Stimulated activated CD4-positive, alpha-beta T cell treated with anti-CD3 and anti-CD28 coated beads, TNF-alpha, amount 100 ng/mL, for 48 hours (primary cell): ENCODE data around the gene HBEGF.

ENCODE experiments used
- DNase-seq, 3 donors: peaks; one replicate each; pipeline ENCODE4 v3.0.0-alpha.2; 2020; ENCODE audit warnings: low read depth in 3 of 3

HBEGF gene

GRCh38 chr5:140336388-140336787 lies 10.0 kb downstream of the HBEGF start:
- no peak for DNase-seq

- DNase-seq, result no peak
Measured at GRCh38 chr5:140331638-140332037, 14.8 kb downstream of the HBEGF start.

DNA sequence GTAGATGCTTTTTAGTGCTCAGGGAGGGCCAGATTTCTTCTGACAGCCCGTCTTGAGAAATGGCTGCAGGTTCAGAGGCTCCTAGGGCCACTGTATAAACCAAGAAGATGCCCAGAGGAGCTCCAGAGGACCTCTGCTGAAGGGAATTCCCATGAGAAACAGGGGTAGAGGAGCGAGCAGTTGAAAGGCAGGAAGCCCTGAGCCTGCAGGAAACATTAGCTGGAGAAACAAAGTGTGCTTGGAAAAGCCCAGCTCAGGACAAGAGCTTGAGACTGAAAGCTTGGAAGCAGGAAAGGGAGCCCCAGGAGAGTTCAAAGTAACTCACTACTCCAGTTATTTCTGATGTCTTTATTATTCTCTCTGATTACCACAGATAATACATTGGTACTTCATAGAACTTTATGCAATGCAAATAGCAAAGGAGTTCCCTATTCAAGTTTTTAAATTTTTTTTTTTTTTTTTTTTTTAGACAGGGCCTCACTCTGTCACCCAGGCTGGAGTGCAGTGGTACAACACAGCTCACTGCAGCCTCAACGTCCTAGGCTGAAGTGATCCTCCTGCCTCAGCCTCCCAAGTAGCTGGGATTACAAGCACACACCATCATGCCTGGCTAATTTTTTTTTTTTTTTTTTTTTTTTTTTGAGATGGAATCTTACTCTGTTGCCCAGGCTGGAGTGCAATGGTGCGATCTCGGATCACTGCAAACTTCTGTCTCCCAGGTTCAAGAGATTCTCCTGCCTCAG lies 16.5 kb downstream of the HBEGF start:
- DNase-seq, result no peak

DNA sequence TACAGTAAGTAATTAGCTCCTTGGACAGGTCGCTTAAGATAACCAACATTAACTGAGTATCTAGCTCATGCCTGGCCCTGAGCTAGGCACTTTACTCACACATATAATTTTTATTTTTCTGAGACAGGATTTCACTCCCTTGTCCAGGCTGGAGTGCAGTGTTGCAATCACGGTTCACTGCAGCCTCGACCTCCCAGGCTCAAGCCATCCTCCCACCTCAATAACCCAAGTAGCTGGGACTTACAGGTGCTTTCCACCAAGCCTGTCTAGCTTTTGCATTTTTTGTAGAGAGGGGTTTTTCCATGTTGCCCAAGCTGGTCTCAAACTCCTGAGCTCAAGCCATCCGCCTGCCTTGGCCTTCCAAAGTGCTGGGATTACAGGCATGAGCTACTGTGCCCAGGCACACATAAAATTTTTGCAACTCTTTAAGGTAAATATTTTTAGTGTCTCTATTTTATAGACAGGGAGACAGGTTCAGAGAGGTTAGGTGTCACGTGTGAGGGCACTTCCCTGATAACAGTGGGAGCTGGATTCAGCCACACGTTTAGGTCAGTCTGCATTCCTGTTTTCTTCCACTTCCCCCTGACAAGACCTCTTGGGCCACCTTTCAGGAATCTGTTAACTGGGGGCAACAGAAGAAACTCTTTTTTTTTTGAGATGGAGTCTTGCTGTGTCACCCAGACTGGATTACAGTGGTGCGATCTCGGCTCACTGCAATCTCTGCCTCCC lies 18.2 kb downstream of the HBEGF start:
- DNase-seq, result no peak

- no peak for DNase-seq
Measured at GRCh38 chr5:140327589-140327988, 18.8 kb downstream of the HBEGF start.

- DNase-seq, result no peak
Measured at GRCh38 chr5:140325486-140325885, 20.9 kb downstream of the HBEGF start.

- DNase-seq, result no peak
Measured at GRCh38 chr5:140324617-140325241, 21.7 kb downstream of the HBEGF start.

- no peak for DNase-seq
Measured at GRCh38 chr5:140324041-140324600, 22.3 kb downstream of the HBEGF start.

DNA sequence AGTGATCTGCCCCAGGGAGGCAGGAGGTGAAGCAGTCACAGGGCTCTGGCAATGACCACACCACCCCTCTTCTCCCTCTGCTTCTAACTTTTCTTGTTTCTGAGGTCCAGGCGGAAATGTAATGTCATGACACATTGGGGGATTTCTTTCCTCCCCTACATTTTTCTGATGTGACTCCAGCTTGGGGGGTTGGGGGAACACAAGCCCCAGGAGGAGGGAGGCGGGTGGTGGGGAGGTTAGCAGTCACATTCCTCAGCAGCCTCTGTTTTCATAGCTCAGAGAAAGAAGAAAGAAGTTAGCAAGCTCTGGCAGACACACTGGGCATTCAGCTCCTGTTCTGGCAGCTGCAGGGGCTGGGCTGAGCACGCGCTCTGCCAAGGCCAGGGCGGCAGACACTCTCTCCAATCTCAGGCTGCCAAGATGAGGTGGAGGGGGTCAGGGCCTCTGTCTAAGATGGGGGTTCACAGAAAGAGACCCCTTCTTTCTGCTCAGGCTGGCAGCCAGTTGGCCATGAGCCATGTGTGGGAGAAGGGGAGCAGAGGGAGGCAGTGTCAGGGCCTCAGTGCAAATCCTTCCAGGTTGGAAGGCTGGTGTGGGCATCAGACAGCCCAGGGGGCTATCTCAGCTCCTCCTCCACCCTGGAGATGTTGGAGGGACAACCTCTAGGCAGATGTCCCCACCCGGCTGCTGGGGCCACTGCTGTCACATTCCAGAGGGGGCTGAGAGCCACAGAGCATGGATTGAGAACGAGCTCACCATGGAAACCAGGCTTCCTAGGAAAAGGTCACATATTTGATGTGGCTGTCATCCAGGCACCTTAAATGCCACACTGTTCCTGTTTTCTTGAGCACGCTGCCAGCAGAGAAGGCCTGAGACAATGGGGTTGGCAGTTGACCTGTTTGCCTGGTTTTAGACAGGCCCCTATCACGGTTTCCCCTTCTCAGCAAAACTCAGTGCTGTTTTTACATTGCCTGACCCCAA lies 23.4 kb downstream of the HBEGF start:
- DNase-seq, result no peak

DNA sequence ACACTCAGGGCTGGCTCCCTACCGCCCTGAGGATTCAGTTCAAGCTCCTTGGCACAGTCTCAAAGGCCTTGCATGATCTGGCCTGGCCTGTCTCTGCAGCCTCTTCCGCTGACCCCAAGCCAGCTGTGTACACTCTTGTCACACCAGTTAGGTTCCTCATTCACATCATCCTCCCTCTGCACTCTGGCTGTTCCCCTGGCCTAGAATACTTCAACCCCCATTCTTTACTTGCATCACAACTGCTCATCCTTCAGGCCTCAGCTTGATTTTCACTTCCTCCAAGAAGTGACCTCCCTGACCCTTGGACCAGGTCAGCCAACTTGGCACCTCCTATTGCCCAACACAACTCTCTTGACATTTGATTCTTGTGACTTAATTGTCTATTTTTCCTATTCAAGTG lies 24.6 kb downstream of the HBEGF start:
- no peak for DNase-seq

GRCh38 chr5:140319833-140320232 lies 26.6 kb downstream of the HBEGF start:
- DNase-seq, result no peak

- no peak for DNase-seq
Measured at GRCh38 chr5:140318792-140319191, 27.6 kb downstream of the HBEGF start.

- DNase-seq, result no peak
Measured at GRCh38 chr5:140317859-140318258, 28.5 kb downstream of the HBEGF start.

DNA sequence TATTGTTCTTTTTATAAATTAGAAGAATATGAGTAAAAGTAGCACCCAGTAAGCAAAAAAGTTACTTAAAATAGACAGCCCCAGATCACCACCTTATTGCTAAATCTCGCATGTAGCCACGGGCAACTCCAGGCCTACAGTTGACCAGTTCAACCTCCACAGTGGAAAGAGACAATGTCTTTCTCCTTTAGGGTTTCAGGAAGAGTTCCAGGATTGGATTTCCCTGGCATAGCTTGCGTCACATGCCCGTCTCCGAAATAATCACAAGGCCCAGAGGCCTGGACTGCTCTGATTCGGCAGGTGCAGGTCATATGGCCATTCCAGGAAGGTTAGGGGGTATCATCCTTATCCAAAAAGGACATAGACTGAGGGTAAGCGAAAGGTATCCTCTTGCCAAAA lies 33.6 kb downstream of the HBEGF start:
- DNase-seq, result no peak

DNA sequence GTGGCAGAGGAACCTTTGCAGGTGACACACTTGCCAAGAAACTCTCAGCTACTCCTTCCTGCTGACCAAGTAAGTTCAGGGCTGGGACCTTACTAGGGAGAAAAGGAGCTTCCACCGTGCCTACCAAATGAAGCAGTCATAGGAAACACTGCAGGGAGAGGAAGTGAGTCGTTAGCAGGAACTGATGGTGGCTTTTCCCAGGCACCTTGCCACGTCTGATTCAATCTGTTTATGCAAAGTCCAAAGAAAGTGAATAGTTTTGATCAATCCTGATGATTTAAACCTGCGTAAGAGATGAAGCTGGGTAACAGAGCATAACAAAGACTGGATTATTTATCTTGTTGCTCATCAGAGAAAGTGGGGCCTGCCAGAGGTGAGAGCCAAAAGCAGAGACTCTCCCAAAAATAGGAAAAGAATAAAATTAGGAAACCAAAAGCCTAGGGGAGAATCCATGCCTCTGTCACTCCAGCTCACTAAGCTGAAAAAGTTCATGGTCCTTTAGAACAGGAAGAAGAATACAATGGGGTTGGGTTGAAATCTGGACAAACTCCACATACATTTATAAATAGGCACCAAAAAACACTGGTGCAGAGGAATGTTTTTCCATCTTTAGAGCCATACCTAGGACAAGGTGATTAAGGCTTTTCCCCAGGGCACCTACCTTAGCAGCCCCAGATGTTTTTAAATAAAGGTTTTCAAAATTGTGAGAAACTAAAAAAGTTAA lies 34.2 kb downstream of the HBEGF start:
- DNase-seq, result no peak

- DNase-seq, result no peak
Measured at GRCh38 chr5:140311011-140311467, 35.4 kb downstream of the HBEGF start.

DNA sequence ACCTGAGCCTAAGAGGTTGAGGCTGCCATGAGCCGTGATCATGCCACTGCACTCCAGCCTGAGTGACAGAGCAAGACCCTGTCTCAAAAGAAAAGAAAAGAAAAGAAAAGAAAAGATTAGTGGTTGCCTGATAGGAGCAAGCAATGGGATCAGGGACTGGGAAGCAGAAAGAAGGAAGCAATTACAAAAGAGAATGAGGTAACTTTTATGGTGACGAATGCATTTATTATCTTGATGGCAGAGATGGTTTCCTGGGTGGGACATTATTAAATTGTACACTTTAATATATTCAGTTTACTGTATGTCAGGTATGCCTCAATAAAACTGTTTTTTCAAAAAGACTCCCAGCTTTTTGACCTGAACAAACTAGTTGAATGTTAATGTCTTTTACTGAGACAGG lies 36.0 kb downstream of the HBEGF start:
- no peak for DNase-seq

GRCh38 chr5:140309706-140310249 lies 36.6 kb downstream of the HBEGF start:
- DNase-seq, result no peak

GRCh38 chr5:140305471-140305870 lies 40.9 kb downstream of the HBEGF start:
- DNase-seq, result no peak

GRCh38 chr5:140303966-140304365 lies 42.4 kb downstream of the HBEGF start:
- no peak for DNase-seq
